HEK293 (cell line): ENCODE measurements around the gene CAB39.

Source experiments
- CTCF ChIA-PET: fragments of 350-600 bp; formaldehyde crosslinking; extraction: SDS; loops from one replicate; lab custom pipeline; 2021; ENCODE audit warnings: antibody characterized with exemption; lab: Yijun Ruan, JAX
- POLR2A ChIA-PET: fragments of 300-600 bp; formaldehyde crosslinking; extraction: SDS; loops from one replicate; lab custom pipeline; 2020; ENCODE audit warnings: antibody characterized with exemption, inconsistent platforms; lab: Yijun Ruan, JAX
- H3K27ac ChIP-seq: fragments of 200-500 bp; sonication (Bioruptor generic); 2 replicates; pipeline ENCODE4 v1.5.1; 2014; ENCODE audit warnings: low read depth, low read length, control low read depth, inconsistent platforms; ENCODE audit errors: extremely low read depth
- H3K36me3 ChIP-seq, 2 experiments: fragments of 200-500 bp in 1 of 2; sonication (Bioruptor generic) in 1 of 2; 1 replicate in 1 of 2; 2 replicates in 1 of 2; pipeline ENCODE4 v1.5.1; 2014 to 2017; ENCODE audit warnings: inconsistent platforms in 2 of 2, low read length in 2 of 2; ENCODE audit not compliant: control insufficient read depth in 2 of 2, insufficient read depth in 1 of 2
- H3K4me1 ChIP-seq: fragments of 200-500 bp; sonication (Bioruptor generic); 2 replicates; pipeline ENCODE4 v1.5.1; 2014; ENCODE audit warnings: mild to moderate bottlenecking, low read length, inconsistent platforms; ENCODE audit not compliant: control insufficient read depth, insufficient read depth
- H3K4me3 ChIP-seq: 2 replicates; pipeline ENCODE4 v1.5.1; 2011; ENCODE audit warnings: low read depth, mild to moderate bottlenecking, control low read depth, low read length, moderate library complexity
- H3K9me3 ChIP-seq: fragments of 200-500 bp; sonication (Bioruptor generic); 2 replicates; pipeline ENCODE4 v1.5.1; 2014; ENCODE audit warnings: low read depth, low read length, inconsistent platforms; ENCODE audit not compliant: control insufficient read depth, insufficient read depth
- ATF2 ChIP-seq: fragments of 450-650 bp; formaldehyde crosslinking; IDR thresholded peaks from 2 replicates; pipeline ENCODE4 v1.5.1; 2016; ENCODE audit warnings: missing biosample characterization, missing genetic modification characterization, low read depth
- PRDM2 ChIP-seq: fragments of 450-650 bp; formaldehyde crosslinking; IDR thresholded peaks from 2 replicates; pipeline ENCODE4 v1.5.1; 2016; ENCODE audit warnings: missing biosample characterization, missing genetic modification characterization, borderline replicate concordance
- SP7 ChIP-seq: fragments of 450-650 bp; formaldehyde crosslinking; IDR thresholded peaks from 2 replicates; pipeline ENCODE4 v1.5.1; 2016; ENCODE audit warnings: missing biosample characterization, missing genetic modification characterization
- ZBTB26 ChIP-seq: fragments of 450-650 bp; formaldehyde crosslinking; optimal IDR thresholded peaks from 2 replicates; pipeline ENCODE3; 2016; ENCODE audit warnings: missing biosample characterization, mild to moderate bottlenecking, missing genetic modification characterization
- ZNF138 ChIP-seq: fragments of 450-650 bp; formaldehyde crosslinking; IDR thresholded peaks from 2 replicates; pipeline ENCODE4 v1.5.1; 2016; ENCODE audit warnings: missing biosample characterization, missing genetic modification characterization, borderline replicate concordance
- ZNF18 ChIP-seq: fragments of 450-650 bp; formaldehyde crosslinking; IDR thresholded peaks from 2 replicates; pipeline ENCODE4 v1.5.1; 2016; ENCODE audit warnings: missing biosample characterization, missing genetic modification characterization
- ZNF473 ChIP-seq: fragments of 450-650 bp; formaldehyde crosslinking; IDR thresholded peaks from 2 replicates; pipeline ENCODE4 v1.5.1; 2017; ENCODE audit warnings: missing biosample characterization, missing genetic modification characterization
- ZNF513 ChIP-seq: fragments of 450-650 bp; IDR thresholded peaks from 2 replicates; pipeline ENCODE4 v1.5.1; 2018; ENCODE audit warnings: missing biosample characterization, missing genetic modification characterization
- ZNF518A ChIP-seq: fragments of 450-650 bp; formaldehyde crosslinking; conservative IDR thresholded peaks from 2 replicates; pipeline ENCODE4 v1.5.1; 2016; ENCODE audit warnings: low read depth, missing biosample characterization, missing genetic modification characterization
- ZNF530 ChIP-seq: fragments of 450-650 bp; formaldehyde crosslinking; IDR thresholded peaks from 2 replicates; pipeline ENCODE4 v1.5.1; 2016; ENCODE audit warnings: low read depth, missing biosample characterization, missing genetic modification characterization
- ZNF670 ChIP-seq: fragments of 450-650 bp; formaldehyde crosslinking; IDR thresholded peaks from 2 replicates; pipeline ENCODE4 v1.5.1; 2016; ENCODE audit warnings: missing biosample characterization, missing genetic modification characterization, low read depth
- TF ChIP-seq, protein P1 (sequence below): fragments of 450-650 bp; formaldehyde crosslinking; IDR thresholded peaks from 2 replicates; pipeline ENCODE4 v1.5.1; 2016; ENCODE audit warnings: missing biosample characterization, missing genetic modification characterization
- TF ChIP-seq, protein P2 (sequence below): fragments of 450-650 bp; formaldehyde crosslinking; IDR thresholded peaks from 2 replicates; pipeline ENCODE4 v1.5.1; 2017; ENCODE audit warnings: missing biosample characterization, missing genetic modification characterization

The CAB39 gene

GRCh38 chr2:230805353-230806017 is 92.8 kb downstream of the CAB39 start (continued):
- TF ChIP-seq ZBTB26 (tag by site-specific recombination) (no peak), ZNF518A (tag by site-specific recombination) (no peak), ZNF670 (tag by site-specific recombination) (no peak), ZNF473 (tag by site-specific recombination) (no peak), PRDM2 (tag by site-specific recombination) (no peak), ATF2 (tag by site-specific recombination) (no peak)
- TF ChIP-seq, protein P1, sequence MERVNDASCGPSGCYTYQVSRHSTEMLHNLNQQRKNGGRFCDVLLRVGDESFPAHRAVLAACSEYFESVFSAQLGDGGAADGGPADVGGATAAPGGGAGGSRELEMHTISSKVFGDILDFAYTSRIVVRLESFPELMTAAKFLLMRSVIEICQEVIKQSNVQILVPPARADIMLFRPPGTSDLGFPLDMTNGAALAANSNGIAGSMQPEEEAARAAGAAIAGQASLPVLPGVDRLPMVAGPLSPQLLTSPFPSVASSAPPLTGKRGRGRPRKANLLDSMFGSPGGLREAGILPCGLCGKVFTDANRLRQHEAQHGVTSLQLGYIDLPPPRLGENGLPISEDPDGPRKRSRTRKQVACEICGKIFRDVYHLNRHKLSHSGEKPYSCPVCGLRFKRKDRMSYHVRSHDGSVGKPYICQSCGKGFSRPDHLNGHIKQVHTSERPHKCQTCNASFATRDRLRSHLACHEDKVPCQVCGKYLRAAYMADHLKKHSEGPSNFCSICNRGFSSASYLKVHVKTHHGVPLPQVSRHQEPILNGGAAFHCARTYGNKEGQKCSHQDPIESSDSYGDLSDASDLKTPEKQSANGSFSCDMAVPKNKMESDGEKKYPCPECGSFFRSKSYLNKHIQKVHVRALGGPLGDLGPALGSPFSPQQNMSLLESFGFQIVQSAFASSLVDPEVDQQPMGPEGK (tag by site-specific recombination) = no peak

DNA sequence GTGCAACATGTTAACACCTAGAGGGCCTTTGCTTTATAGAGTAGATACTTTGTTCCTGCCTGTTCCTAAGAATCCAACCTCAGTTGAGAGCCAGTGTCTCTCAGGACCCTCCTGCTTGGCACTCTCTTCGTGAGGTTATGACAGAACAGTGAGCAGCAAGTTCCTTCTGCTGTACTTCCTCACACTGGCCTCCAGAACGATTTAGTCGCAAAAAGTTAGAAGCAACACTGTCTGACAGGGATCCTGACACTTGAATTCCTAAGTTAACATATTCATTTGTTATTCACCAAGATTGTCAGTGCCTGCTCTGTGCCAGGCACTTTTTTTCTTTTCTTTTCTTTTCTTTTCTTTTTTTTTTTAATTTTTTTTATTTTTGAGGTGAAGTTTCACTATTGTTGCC is 95.1 kb downstream of the CAB39 start:
- Histone ChIP-seq H3K27ac (no peak overlapping the region), H3K9me3 (no peaks in the 10 kb centered on the region), H3K4me3 (no peak overlapping the region), H3K4me1 (no peaks in the 10 kb centered on the region), H3K36me3 (peaks cover 3 to 38% of the 10 kb centered on the region in 2 experiments; a peak in 2 of 3 replicates)
- POLR2A ChIA-PET = no interaction called here
- CTCF ChIA-PET = interaction anchor here (1.4 to 1.5 kb wide), 2 partner anchors 9 to 17 kb away, joined by 3 to 8 read pairs; no protein-coding TSS in a partner anchor
- TF ChIP-seq, protein P2, sequence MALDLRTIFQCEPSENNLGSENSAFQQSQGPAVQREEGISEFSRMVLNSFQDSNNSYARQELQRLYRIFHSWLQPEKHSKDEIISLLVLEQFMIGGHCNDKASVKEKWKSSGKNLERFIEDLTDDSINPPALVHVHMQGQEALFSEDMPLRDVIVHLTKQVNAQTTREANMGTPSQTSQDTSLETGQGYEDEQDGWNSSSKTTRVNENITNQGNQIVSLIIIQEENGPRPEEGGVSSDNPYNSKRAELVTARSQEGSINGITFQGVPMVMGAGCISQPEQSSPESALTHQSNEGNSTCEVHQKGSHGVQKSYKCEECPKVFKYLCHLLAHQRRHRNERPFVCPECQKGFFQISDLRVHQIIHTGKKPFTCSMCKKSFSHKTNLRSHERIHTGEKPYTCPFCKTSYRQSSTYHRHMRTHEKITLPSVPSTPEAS (tag by site-specific recombination) = no peak
- no peak for TF ChIP-seq SP7 (tag by site-specific recombination)
- TF ChIP-seq ZNF18 (tag by site-specific recombination) = no peak
- TF ChIP-seq ZNF138 (tag by site-specific recombination) = no peak
- no peak for TF ChIP-seq ZNF513 (tag by site-specific recombination)
- no peak for TF ChIP-seq ZNF530 (tag by site-specific recombination)
